Liver (tissue), 3 donors: ENCODE measurements around the gene ZFP69B.

Experiments used
- ATF3 ChIP-seq: IDR thresholded peaks from 2 replicates; pipeline ENCODE4 v1.6.1; 2016; ENCODE audit warnings: antibody characterized with exemption
- MAX ChIP-seq: IDR thresholded peaks from 2 replicates; pipeline ENCODE4 v1.6.1; 2016; ENCODE audit warnings: antibody characterized with exemption
- RAD21 ChIP-seq, 2 donors: IDR thresholded peaks; 2 replicates each; pipeline ENCODE4 v1.6.1; 2016; ENCODE audit warnings: antibody characterized with exemption in 2 of 2, mild to moderate bottlenecking in 2 of 2
- TF ChIP-seq, protein P1 (sequence below): fragments of 150-350 bp; IDR thresholded peaks from 2 replicates; pipeline ENCODE4 v1.5.1; 2017; ENCODE audit warnings: improper control_type of control experiment, low read depth, low read length; ENCODE audit not compliant: missing input control
- TF ChIP-seq, protein P2 (sequence below): IDR thresholded peaks from 2 replicates; pipeline ENCODE4 v1.6.1; 2016; ENCODE audit warnings: antibody characterized with exemption, mild to moderate bottlenecking
- donor health status: healthy.
- donor health status: healthy.

DNA sequence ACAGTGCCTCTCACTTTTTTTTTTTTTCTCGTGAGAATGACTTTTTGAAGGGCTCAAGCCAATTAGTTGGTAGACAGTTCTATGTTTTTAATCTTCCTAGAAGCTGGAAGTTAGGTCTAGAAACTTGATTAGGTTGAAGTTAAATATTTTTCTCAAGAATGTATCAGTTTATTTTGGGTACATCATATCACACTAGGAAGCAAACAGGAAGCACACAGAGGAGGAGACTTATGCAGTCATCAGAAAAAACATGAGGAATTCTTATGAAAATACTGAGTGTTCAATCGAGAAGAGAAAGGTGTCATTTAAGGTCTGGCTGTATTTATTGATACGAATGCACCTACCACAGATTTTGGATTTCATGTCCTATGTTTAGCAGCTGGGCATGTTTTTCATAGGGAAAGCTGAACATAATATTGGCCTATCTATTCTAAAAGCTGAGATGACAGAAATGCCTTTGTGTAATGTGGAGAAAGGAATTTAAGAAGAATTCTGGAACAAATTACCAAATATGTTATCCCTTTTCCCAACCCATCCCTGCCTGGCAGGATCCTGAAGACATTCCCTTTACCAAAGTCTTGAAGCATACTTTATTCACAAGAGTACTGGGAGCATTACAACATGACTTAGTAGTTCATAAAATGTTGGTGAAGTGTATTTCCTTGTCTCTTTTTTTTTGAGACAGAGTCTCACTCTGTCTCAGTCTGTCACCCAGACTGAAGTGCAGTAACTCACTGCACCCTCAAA lies 17.5 kb upstream of the ZFP69B start:
- TF ChIP-seq, protein P1, sequence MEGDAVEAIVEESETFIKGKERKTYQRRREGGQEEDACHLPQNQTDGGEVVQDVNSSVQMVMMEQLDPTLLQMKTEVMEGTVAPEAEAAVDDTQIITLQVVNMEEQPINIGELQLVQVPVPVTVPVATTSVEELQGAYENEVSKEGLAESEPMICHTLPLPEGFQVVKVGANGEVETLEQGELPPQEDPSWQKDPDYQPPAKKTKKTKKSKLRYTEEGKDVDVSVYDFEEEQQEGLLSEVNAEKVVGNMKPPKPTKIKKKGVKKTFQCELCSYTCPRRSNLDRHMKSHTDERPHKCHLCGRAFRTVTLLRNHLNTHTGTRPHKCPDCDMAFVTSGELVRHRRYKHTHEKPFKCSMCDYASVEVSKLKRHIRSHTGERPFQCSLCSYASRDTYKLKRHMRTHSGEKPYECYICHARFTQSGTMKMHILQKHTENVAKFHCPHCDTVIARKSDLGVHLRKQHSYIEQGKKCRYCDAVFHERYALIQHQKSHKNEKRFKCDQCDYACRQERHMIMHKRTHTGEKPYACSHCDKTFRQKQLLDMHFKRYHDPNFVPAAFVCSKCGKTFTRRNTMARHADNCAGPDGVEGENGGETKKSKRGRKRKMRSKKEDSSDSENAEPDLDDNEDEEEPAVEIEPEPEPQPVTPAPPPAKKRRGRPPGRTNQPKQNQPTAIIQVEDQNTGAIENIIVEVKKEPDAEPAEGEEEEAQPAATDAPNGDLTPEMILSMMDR: no peak
- TF ChIP-seq ATF3: no peak
- TF ChIP-seq RAD21 (IDR thresholded peaks at IDR 0.05): no peak
- no peak for TF ChIP-seq MAX
- TF ChIP-seq, protein P2, sequence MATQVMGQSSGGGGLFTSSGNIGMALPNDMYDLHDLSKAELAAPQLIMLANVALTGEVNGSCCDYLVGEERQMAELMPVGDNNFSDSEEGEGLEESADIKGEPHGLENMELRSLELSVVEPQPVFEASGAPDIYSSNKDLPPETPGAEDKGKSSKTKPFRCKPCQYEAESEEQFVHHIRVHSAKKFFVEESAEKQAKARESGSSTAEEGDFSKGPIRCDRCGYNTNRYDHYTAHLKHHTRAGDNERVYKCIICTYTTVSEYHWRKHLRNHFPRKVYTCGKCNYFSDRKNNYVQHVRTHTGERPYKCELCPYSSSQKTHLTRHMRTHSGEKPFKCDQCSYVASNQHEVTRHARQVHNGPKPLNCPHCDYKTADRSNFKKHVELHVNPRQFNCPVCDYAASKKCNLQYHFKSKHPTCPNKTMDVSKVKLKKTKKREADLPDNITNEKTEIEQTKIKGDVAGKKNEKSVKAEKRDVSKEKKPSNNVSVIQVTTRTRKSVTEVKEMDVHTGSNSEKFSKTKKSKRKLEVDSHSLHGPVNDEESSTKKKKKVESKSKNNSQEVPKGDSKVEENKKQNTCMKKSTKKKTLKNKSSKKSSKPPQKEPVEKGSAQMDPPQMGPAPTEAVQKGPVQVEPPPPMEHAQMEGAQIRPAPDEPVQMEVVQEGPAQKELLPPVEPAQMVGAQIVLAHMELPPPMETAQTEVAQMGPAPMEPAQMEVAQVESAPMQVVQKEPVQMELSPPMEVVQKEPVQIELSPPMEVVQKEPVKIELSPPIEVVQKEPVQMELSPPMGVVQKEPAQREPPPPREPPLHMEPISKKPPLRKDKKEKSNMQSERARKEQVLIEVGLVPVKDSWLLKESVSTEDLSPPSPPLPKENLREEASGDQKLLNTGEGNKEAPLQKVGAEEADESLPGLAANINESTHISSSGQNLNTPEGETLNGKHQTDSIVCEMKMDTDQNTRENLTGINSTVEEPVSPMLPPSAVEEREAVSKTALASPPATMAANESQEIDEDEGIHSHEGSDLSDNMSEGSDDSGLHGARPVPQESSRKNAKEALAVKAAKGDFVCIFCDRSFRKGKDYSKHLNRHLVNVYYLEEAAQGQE: no peak
